Neuronal stem cell (in vitro differentiated cells): ENCODE measurements around the gene RELL1. TPM values are rescaled to one million over a fixed set of nuclear protein-coding genes. Genes with fewer than 3 reads are reported as not detected.

Source experiments
- DNase-seq: peaks from one replicate; pipeline ENCODE4 v3.0.0-alpha.2; 2013; ENCODE audit warnings: low spot score
- H2AFZ ChIP-seq: one replicate; pipeline ENCODE4 v1.6.1; 2013; ENCODE audit warnings: mild to moderate bottlenecking, low read length, inconsistent platforms
- H2AK5ac ChIP-seq: 2 replicates; pipeline ENCODE4 v1.6.1; 2013; ENCODE audit warnings: low read depth, mild to moderate bottlenecking, inconsistent platforms, low read length, moderate library complexity, mixed read lengths
- H2BK120ac ChIP-seq: 2 replicates; pipeline ENCODE4 v1.6.1; 2013; ENCODE audit warnings: low read depth, mild to moderate bottlenecking, inconsistent platforms, low read length, moderate library complexity, mixed read lengths
- H2BK12ac ChIP-seq: one replicate; pipeline ENCODE4 v1.6.1; 2013; ENCODE audit warnings: low read length, inconsistent platforms
- H2BK15ac ChIP-seq: 2 replicates; pipeline ENCODE4 v1.6.1; 2013; ENCODE audit warnings: mild to moderate bottlenecking, low read length, inconsistent platforms, mixed read lengths
- H2BK5ac ChIP-seq: one replicate; pipeline ENCODE4 v1.6.1; 2013; ENCODE audit warnings: inconsistent platforms, mild to moderate bottlenecking, low read length, moderate library complexity
- H3K14ac ChIP-seq: one replicate; pipeline ENCODE4 v1.6.1; 2013; ENCODE audit warnings: low read length, inconsistent platforms
- H3K18ac ChIP-seq: 2 replicates; pipeline ENCODE4 v1.6.1; 2013; ENCODE audit warnings: low read length, inconsistent platforms
- H3K23ac ChIP-seq: 2 replicates; pipeline ENCODE4 v1.6.1; 2013; ENCODE audit warnings: low read depth, mild to moderate bottlenecking, mixed read lengths, low read length, inconsistent platforms; ENCODE audit not compliant: poor library complexity
- H3K27ac ChIP-seq: replicated peaks from 3 replicates; pipeline ENCODE4 v1.5.1; 2013; ENCODE audit warnings: low read length, inconsistent platforms
- H3K27me3 ChIP-seq, 3 experiments: 2 replicates each; pipeline ENCODE4 v1.6.1; 2013; ENCODE audit warnings: low read length in 3 of 3, mild to moderate bottlenecking in 2 of 3, inconsistent platforms in 1 of 3, low read depth in 1 of 3, mixed read lengths in 1 of 3, moderate library complexity in 1 of 3; ENCODE audit not compliant: control insufficient read depth in 3 of 3, insufficient read depth in 3 of 3
- H3K36me3 ChIP-seq, 2 donors: replicated peaks in 1 of 2; 2 replicates each; pipeline ENCODE4 v1.6.1; 2013; ENCODE audit warnings: low read length in 2 of 2; ENCODE audit not compliant: control insufficient read depth in 2 of 2, insufficient read depth in 2 of 2
- H3K4ac ChIP-seq: 2 replicates; pipeline ENCODE4 v1.6.1; 2013; ENCODE audit warnings: inconsistent platforms, mild to moderate bottlenecking, low read length, moderate library complexity
- H3K4me1 ChIP-seq, 2 donors: 1 replicate in 1 of 2; 2 replicates in 1 of 2; pipeline ENCODE4 v1.6.1; 2013; ENCODE audit warnings: low read length in 2 of 2, low read depth in 1 of 2; ENCODE audit not compliant: control insufficient read depth in 2 of 2, insufficient read depth in 1 of 2
- H3K4me2 ChIP-seq: one replicate; pipeline ENCODE4 v1.6.1; 2013; ENCODE audit warnings: mild to moderate bottlenecking, low read length, inconsistent platforms; ENCODE audit not compliant: insufficient read depth, poor library complexity, severe bottlenecking
- H3K4me3 ChIP-seq, 2 donors: 2 replicates each; pipeline ENCODE4 v1.5.1; 2013; ENCODE audit warnings: low read length in 2 of 2, mild to moderate bottlenecking in 2 of 2, inconsistent platforms in 1 of 2, moderate library complexity in 1 of 2
- H3K79me1 ChIP-seq: one replicate; pipeline ENCODE4 v1.6.1; 2013; ENCODE audit warnings: low read depth, mild to moderate bottlenecking, inconsistent platforms, low read length, moderate library complexity
- H3K9ac ChIP-seq: one replicate; pipeline ENCODE4 v1.6.1; 2013; ENCODE audit warnings: mild to moderate bottlenecking, low read depth, low read length, inconsistent platforms; ENCODE audit not compliant: poor library complexity
- H3K9me3 ChIP-seq, 2 donors: replicated peaks in 1 of 2; 2 replicates each; pipeline versions ENCODE3 to v1.6.1; 2013; ENCODE audit warnings: low read length in 2 of 2, mild to moderate bottlenecking in 2 of 2, inconsistent platforms in 1 of 2, low read depth in 1 of 2, mixed read lengths in 1 of 2, moderate library complexity in 1 of 2; ENCODE audit not compliant: control insufficient read depth in 2 of 2, insufficient read depth in 1 of 2
- H4K8ac ChIP-seq: one replicate; pipeline ENCODE4 v1.6.1; 2013; ENCODE audit warnings: low read depth, mild to moderate bottlenecking, inconsistent platforms, low read length, moderate library complexity
- H4K91ac ChIP-seq: one replicate; pipeline ENCODE4 v1.6.1; 2013; ENCODE audit warnings: low read length, low read depth, mild to moderate bottlenecking, inconsistent platforms; ENCODE audit not compliant: poor library complexity
- WGBS, 2 donors: extraction: QIAGEN DNeasy Blood & Tissue Kit; methylation state at CpG; one replicate each; pipeline ENCODE4 v1.1.7; 2013; ENCODE audit warnings: missing lambda C conversion rate in 2 of 2, mixed read lengths in 1 of 2; ENCODE audit not compliant: insufficient read length in 2 of 2, insufficient replicate concordance in 1 of 2; ENCODE audit errors: extremely low coverage in 2 of 2; 5-methylcytosine and 5-hydroxymethylcytosine counted together
- small RNA-seq: library from polyadenylated mRNA; stranded (forward); fragments of <200 nt; extraction: miRNeasy Mini kit (QIAGEN cat#:217004); gene quantifications from one replicate; pipeline ENCODE3, GENCODE V24; 2013; ENCODE audit not compliant: insufficient read depth

RELL1 gene

GRCh38 chr4:37562592-37562991, 123.6 kb downstream of the RELL1 start:
- Histone ChIP-seq H3K4me2 (no peak overlapping the region), H2AFZ (no peak overlapping the region), H4K91ac (no peak overlapping the region), H2BK15ac (no peak overlapping the region), H3K23ac (no peak overlapping the region), H2AK5ac (no peak overlapping the region), H2BK5ac (no peak overlapping the region), H2BK12ac (no peak overlapping the region), H3K79me1 (no peaks in the 10 kb centered on the region), H3K4me1 (no peaks in the 10 kb centered on the region), H3K4me3 (no peak overlapping the region), H3K27me3 (no peaks in the 10 kb centered on the region), H3K14ac (no peak overlapping the region), H3K27ac (no peak overlapping the region), H3K4ac (no peak overlapping the region), H3K9me3 (no peaks in the 10 kb centered on the region), H3K9ac (no peak overlapping the region), H2BK120ac (no peak overlapping the region), H3K36me3 (no peaks in the 10 kb centered on the region), H4K8ac (no peak overlapping the region), H3K18ac (no peak overlapping the region)
- no CpG with 5 or more reads among the region's 4 CpGs for WGBS, 2 donors
- DNase-seq: no peak

- H4K8ac ChIP-seq: no peak overlapping the region
- no peak overlapping the region for H2AFZ ChIP-seq
- DNase-seq: no peak
- H3K4ac ChIP-seq: no peak overlapping the region
- H3K14ac ChIP-seq: no peak overlapping the region
- no CpG with 5 or more reads among the region's 1 CpG for WGBS, 2 donors
- no peak overlapping the region for H2BK15ac ChIP-seq
- no peak overlapping the region for H4K91ac ChIP-seq
- H3K23ac ChIP-seq: no peak overlapping the region
- H3K4me1 ChIP-seq: no peaks in the 10 kb centered on the region
- H2BK120ac ChIP-seq: no peak overlapping the region
- no peak overlapping the region for H2BK12ac ChIP-seq
- H3K27me3 ChIP-seq: no peaks in the 10 kb centered on the region
- no peak overlapping the region for H3K4me2 ChIP-seq
- no peak overlapping the region for H2BK5ac ChIP-seq
- no peak overlapping the region for H2AK5ac ChIP-seq
- no peaks in the 10 kb centered on the region for H3K9me3 ChIP-seq
- no peaks in the 10 kb centered on the region for H3K79me1 ChIP-seq
- no peak overlapping the region for H3K9ac ChIP-seq
- no peaks in the 10 kb centered on the region for H3K36me3 ChIP-seq
- H3K18ac ChIP-seq: no peak overlapping the region
- no peak overlapping the region for H3K27ac ChIP-seq
- no peak overlapping the region for H3K4me3 ChIP-seq
These were observed 124.4 kb downstream of the RELL1 start for GRCh38 chr4:37561803-37562207.

GRCh38 chr4:37561196-37561802, 124.9 kb downstream of the RELL1 start:
- no peak overlapping the region for H2BK5ac ChIP-seq
- no peaks in the 10 kb centered on the region for H3K79me1 ChIP-seq
- no peaks in the 10 kb centered on the region for H3K9me3 ChIP-seq
- H3K36me3 ChIP-seq: no peaks in the 10 kb centered on the region
- no peak overlapping the region for H2AK5ac ChIP-seq
- H3K23ac ChIP-seq: no peak overlapping the region
- H2BK120ac ChIP-seq: no peak overlapping the region
- H3K14ac ChIP-seq: no peak overlapping the region
- no CpG with 5 or more reads among the region's 3 CpGs for WGBS, 2 donors
- no peak overlapping the region for H2BK12ac ChIP-seq
- H3K4ac ChIP-seq: no peak overlapping the region
- H3K18ac ChIP-seq: no peak overlapping the region
- no peak overlapping the region for H4K91ac ChIP-seq
- no peak overlapping the region for H3K9ac ChIP-seq
- H3K27me3 ChIP-seq: no peaks in the 10 kb centered on the region
- H3K4me2 ChIP-seq: no peak overlapping the region
- no peak overlapping the region for H2BK15ac ChIP-seq
- no peaks in the 10 kb centered on the region for H3K4me1 ChIP-seq
- H4K8ac ChIP-seq: no peak overlapping the region
- no peak overlapping the region for H3K27ac ChIP-seq
- H2AFZ ChIP-seq: no peak overlapping the region
- DNase-seq: no peak
- no peak overlapping the region for H3K4me3 ChIP-seq

Small RNA genes lying within 50 kb of the gene (small RNA-seq; reads per million reads assigned to genes)
- not detected for gene RF00019
